ENCODE results near the gene ZNF492. TPM values are rescaled to one million over a fixed set of nuclear protein-coding genes. Genes with fewer than 3 reads are reported as not detected.

Gene ZNF492
- total RNA-seq, 1 donor, result 0.45 TPM

GRCh38 chr19:22617614-22618320, 16.4 kb upstream of the ZNF492 start:
- TF ChIP-seq CTCF (IDR thresholded peaks at IDR 0.05; ENCODE audit: insufficient read depth, low read length), result no peak
- no peak for DNase-seq (ENCODE audit: low read depth)
- H3K4me3 ChIP-seq (ENCODE audit: low read depth, low read length), result no peak overlapping the region

GRCh38 chr19:22619371-22619770, 14.8 kb upstream of the ZNF492 start:
- no peak for TF ChIP-seq CTCF (IDR thresholded peaks at IDR 0.05; ENCODE audit: insufficient read depth, low read length)
- DNase-seq (ENCODE audit: low read depth), result no peak
- no peak overlapping the region for H3K4me3 ChIP-seq (ENCODE audit: low read depth, low read length)

- no peak overlapping the region for H3K4me3 ChIP-seq (ENCODE audit: low read depth, low read length)
- DNase-seq (ENCODE audit: low read depth), result no peak
- no peak for TF ChIP-seq CTCF (IDR thresholded peaks at IDR 0.05; ENCODE audit: insufficient read depth, low read length)
Measured at GRCh38 chr19:22619932-22620331, 14.2 kb upstream of the ZNF492 start.

GRCh38 chr19:22620401-22620800, 13.7 kb upstream of the ZNF492 start:
- no peak for DNase-seq (ENCODE audit: low read depth)
- H3K4me3 ChIP-seq (ENCODE audit: low read depth, low read length), result no peak overlapping the region
- no peak for TF ChIP-seq CTCF (IDR thresholded peaks at IDR 0.05; ENCODE audit: insufficient read depth, low read length)

GRCh38 chr19:22620912-22621311, 13.2 kb upstream of the ZNF492 start:
- no peak for DNase-seq (ENCODE audit: low read depth)
- TF ChIP-seq CTCF (IDR thresholded peaks at IDR 0.05; ENCODE audit: insufficient read depth, low read length), result no peak
- H3K4me3 ChIP-seq (ENCODE audit: low read depth, low read length), result no peak overlapping the region

GRCh38 chr19:22622020-22622419, 12.1 kb upstream of the ZNF492 start:
- no peak for DNase-seq (ENCODE audit: low read depth)

More at GRCh38 chr19:22622020-22622419, 12.1 kb upstream of the ZNF492 start:
- no peak for TF ChIP-seq CTCF (IDR thresholded peaks at IDR 0.05; ENCODE audit: insufficient read depth, low read length)
- H3K4me3 ChIP-seq (ENCODE audit: low read depth, low read length), result no peak overlapping the region
